HUDEP-2 (cell line): ENCODE measurements around the gene DNA2.

Experiments
- DNase-seq, 76 experiments: peaks; one replicate each; lab custom pipeline; 2025; ENCODE audit not compliant: unreplicated experiment in 76 of 76; lab: John Stamatoyannopoulos, UW

The DNA2 gene

DNA sequence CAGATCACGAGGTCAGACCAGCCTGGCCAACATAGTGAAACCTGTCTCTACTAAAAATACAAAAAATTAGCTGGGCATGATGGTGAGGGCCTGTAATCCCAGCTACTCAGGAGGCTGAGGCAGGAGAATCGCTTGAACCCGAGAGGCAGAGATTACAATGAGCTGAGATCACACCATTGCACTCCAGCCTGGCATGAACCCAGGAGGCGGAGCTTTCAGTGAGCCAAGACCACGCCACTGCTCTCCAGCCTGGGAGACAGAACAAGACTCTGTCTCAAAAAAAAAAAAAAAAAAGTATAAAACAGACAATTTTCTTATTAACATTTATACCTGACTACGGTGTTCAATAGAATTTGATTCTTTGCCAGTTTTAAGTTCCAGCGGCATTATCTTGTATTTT, 22.1 kb downstream of the DNA2 start:
- DNase-seq, result peak in 40 of 76 experiments; percentile 1 to 47 (median 17)

DNA sequence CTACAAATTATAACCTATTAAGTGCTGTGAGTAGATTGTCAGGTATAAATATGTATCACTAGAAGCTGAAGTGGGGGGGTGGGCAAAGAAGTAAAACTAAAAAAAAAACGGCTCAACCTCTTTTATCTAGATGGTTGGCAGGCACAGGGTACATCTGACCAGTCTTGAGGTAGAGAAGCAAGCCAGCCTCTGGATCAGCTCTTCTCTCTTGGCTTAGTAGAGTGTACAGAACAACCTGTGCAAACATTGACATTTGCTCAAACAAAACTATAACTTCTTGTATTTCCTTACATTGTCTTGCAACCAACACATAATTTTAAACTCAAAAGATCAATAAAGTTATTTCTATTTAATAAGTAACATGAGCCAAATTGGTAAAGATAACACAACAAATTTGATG, 25.6 kb downstream of the DNA2 start:
- DNase-seq, result no peak

DNA sequence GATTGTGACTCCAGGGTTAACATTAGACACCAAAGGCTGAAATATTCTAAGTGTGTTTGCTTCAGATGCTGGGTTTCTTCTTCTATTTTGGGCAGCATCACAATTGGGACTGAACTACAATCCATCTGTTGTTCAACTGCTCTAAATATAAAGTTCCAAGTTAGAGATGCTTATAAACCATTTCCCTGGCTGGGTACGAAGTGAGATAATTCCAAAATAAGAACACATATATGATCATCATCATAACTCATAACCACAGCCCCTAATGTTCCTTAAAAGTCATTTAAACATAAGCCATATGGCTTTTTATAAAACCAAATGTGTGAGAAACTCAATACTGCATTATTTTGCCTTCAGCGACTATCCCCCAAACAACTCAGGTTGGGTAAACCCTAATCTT, 28.8 kb downstream of the DNA2 start:
- no peak for DNase-seq

DNA sequence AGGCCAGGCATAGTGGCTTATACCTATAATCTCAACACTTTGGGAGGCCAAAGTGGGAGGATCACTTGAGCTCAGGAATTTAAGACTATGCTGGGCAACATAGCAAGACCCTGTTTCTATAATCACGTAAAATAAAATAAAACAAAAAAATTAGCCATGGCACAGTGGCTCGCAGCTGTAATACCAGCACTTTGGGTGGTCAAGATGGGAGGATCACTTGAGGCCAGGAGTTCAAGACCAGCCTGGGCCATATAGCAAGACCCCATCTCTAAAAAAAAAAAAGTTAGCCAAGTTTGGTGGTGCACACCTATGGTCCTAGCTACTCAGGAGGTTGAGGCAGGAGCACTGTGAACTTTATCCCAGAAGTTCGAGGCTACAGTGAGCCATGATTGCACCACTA, 30.9 kb downstream of the DNA2 start:
- DNase-seq, result no peak

DNA sequence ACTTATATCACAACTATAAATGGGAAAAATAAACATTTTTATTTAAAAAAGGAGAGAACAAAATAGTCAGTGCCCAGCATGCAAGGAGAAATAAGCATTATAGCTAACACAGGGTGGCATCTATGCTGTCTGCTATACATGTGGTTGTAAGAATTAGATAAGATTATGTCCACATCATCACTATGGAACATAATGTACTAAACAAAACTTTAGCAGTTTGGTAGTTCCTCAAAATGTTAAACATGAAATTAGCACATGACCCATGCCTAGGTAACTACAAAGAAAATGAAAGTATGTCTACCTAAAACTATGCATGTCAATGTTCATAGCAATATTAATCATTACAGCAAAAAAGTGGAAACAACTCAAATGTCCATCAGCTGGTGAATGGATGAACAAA, 36.0 kb downstream of the DNA2 start:
- DNase-seq, result peak in 10 of 76 experiments; percentile 1 to 46 (median 14)

DNA sequence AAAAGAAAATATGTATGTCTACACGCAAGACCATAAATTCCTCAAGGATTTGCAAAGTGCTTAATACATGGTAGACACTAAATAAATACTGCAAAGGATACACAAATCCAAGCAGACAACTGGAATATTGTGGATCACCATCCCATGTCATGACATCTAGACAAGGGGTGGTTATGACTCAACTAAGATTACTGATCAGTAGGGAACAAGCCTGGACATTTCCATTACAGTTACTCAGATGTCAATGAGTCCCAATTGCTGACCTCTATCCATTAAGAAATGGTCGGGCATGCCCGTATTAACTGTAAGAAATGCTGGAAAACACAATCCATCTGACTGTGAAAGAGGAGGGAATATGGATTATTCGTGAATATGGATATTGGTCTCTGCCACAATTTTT, 37.1 kb downstream of the DNA2 start:
- no peak for DNase-seq

DNA sequence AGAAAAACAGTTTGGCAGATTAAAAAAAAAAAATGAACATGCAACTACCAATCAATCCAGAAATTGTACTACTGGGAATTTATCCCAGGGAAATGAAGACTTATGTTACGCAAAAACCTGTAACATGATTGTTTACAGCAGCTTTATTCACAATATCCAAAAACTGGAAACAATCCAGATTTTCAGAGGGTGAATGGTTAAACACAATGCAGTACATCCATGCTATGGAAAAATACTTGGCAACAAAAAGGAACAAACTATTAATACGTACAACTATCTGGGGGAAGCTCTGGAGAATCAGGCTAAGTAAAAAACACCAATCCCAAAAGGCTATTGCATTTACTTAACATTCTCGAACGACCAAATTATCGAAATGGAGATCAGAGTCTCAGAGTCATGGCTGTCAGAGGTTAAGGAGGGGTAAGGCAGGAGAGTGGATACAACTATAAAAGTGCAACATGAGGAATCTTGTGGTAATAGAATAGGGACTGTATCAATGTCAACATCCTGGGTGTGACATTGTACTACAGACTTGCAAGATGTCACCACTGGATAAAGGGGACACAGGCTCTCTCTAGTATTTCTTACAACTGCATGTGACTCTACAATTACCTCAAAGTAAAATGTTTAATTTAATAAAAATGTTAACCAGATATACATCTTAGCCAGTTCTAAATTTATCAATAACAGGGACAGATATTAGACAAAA, 43.2 kb downstream of the DNA2 start:
- DNase-seq, result peak in 1 of 76 experiments; percentile 9

DNA sequence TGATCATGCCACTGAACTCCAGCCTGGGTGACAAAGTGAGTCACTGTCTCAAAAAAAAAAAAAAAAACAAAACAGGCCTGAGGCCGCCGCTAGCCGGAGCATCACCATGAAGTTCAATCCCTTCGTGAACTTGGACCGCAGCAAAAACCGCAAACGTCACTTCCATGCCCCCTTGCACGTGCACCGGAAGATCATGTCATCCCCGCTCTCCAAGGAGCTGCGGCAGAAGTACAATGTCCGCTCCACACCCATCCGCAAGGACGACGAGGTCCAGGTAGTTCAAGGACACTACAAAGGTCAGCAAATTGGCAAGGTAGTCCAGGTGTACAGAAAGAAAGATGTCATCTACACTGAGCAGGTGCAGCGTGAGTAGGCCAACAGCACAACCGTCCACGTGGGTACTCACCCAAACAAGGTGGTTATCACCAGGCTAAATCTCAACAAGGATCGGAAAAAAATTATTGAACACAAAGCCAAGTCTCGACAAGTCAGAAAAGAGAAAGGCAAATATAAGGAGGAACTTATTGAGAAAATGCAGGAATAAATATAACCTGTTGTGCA, 47.2 kb downstream of the DNA2 start:
- no peak for DNase-seq

DNA sequence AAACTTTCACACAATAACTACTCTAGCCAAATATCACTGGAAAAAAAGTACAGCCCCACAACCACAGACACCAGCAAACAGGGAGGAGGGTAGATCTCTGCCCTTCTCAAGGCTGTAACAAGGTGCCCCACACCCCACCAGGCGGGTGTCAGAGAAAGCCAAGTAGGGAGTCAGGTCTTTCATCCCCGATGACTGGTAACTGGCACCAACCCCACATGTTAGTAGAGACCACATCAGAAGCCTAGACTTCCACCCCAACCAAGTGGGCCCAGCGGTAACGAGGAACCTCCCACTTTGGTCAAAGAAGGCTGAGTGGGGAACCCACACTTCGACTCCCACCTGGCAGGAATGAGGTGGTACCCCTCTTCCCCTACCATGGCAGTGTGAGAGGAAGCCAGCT, 48.3 kb downstream of the DNA2 start:
- DNase-seq, result no peak

DNA sequence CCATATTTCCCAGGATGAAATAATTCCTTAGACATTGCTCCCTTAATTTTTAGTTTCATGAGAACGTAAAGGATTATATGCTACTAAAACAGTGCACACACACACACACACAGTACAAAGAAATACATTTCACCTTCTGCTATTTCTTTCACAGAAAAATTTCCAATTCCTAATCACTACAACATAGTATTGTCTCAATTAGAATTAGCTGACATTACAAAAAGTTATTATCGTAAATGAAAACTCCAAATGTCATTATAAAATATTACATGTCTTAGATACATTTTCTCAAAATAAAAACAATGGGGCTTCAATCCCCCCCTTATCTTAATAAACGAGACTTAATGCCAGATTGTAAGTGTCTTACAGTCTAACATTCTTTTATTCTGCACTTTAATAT, 52.4 kb downstream of the DNA2 start:
- no peak for DNase-seq

DNA sequence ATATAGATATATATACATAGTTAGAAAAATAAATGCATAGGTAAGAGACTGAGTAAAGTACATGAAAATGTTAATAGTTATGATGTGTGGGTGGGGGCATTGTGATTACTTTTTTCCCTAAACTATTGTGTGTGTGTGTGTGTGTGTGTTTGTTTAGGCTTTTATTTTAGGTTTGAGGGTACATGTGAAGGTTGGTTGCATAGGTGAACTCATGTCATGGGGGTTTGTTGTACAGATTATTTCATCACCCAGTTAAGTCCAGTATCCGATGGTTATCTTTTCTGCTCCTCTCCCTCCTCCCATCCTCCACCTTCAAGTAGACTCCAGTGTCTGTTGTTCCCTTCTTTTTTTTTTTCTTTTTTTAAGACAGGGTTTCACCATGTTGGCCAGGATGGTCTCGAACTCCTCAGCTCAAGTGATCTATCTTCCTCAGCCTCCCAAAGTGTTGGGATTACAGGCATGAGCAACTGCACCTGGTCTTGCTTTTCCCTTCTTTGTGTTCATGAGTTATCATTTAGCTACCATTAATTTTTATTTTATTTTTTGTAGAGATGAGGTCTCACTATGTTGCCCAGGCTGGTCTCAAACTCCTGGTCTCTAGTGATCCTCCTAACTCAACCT, 62.8 kb downstream of the DNA2 start:
- no peak for DNase-seq

DNA sequence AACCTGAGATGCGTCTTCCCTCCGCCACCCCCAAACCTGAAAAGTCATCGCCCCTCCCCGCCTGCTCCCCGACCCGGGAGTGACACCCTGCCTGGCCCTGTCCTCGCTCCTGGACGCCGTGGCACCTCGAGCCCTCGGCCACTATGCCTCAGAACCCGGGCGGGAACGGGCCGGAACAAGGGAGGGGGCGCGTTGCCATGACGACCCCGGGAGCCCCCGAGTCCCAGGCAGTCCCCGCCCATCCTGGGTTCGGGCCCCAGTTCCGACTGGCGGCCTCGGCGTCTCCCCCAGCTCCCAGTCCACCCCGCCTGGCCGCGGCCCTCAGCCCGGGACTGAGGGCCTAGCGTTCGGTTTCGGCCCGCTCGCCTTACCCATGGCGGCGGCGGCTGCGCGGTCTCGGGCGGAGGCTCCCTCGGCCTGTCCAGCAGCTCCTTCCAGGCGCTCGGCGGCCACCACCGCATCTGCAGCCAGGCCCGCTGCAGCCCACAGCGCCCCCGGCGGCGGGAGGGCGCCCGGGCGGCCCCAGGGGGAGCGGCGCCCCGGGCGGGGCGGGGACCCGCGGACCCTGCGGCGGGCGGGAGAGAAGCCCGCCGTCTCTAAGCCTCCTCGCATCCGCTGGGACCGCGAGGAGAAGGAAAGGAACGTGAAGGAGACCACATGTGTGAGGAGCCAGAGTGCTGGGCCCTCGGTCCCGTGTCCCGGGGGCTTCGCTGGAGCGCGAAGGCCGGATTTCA, 64.8 kb downstream of the DNA2 start, which contains the start of gene RUFY2:
TSS of gene RUFY2 (minus strand) at position 463 of the 734 bp plus-strand sequence. CDS start at position 375, 88 bp downstream.
- peak in 71 of 76 experiments; percentile 1 to 83 (median 55) for DNase-seq

DNA sequence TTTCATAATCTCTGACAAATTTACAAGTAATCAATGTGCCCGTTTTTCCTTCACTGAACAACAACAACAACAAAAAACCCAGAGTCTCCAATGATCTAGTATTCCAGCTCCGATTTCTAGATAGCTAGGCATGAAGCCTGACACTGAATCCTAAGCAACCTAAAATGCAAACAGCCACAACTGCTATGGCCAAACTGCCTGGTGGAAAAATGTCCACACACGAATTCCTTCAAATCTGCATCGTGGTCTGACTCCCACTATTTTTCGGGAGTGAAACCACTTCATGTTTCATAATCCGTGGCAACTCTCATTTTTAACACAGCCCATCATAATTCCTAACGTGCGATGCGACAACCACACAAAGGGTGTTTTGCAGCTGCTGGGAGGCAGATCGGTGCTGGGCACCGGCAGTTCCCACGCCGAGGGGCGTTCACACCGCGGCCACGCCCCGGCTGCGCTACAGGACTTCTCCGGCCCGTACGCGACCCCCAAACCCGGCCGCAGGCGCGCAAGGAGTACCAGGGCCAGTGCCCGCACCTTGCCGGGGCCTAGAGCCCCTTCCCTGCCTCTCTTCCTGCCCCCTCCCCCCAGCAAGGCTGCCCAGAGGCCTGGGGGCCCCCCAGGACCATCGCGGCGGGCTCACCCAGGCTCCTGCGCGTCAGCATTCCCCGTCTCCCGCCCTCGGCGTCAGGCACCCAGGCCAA, 65.5 kb downstream of the DNA2 start:
- peak in 41 of 76 experiments; percentile 2 to 46 (median 19) for DNase-seq

DNA sequence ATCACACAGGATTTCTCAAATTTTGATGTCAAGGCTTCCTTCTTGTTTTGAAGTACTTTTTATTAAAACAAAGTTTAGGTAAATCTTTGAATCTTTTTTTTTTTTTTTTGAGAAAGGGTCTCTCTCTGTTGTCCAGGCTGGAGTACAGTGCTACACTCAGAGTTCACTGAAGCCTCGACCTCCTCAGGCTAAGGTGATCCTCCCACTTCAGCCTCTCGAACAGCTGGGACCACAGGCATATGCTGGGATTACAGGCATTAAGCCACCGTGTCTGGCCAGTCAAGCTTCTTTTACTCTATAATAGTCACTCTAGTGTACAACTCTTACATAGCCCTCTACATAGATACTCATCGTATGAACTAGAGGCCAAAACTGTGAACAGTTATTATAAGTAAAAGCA, 68.1 kb downstream of the DNA2 start:
- DNase-seq, result no peak

DNA sequence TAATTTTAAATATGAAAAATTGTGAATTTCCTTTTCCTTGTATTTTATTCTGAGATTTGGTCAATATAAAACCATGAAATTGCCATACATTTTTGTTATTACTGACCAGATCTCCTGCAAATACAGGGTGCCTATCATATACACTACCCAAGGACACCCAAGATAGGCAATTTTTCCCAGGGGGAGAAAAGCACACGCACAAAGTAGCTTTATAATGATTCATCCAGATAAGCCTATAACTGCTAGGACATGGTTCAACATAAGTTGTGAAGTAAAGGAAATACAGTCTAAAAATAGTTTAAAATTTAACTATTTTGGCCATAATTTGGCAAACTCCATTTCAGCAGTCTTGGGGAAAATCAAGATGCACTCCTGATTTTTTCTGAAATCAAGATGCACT, 69.5 kb downstream of the DNA2 start:
- DNase-seq, result no peak

DNA sequence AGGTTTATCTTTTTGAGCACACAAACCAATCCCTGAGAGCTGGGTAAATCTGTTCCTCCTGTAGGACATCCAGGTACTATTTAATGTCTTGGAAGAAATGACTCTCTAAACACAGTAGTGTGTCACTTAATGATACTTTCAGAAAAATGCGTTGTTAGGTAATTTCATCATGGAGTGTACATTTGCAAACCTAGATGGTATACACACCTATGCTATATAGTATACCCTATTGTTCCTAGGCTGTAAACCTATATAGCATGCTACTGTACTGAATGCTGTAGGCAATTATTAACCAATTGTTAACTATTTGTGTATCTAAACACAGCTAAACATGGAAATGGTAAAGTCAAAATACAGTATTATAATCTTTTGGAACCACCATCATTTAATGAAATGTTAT, 74.8 kb downstream of the DNA2 start:
- no peak for DNase-seq

DNA sequence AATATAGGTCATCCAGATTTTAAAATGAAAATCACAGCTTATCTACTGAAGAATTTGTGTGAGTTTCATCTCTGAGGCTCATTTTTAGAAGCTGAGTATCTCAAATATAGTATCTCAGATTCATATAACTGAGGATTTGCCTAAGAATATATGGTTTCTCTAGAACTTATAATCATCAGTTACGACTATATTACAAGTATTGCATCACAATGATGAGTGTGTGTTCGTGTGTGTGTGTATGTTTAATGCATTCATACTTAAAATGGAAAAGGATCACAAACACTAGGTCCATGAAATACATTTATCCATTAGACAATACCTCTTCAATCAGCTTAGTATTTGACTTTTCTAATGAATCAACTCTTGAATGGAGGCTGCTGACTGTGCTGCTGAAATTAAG, 86.0 kb downstream of the DNA2 start:
- no peak for DNase-seq

DNA sequence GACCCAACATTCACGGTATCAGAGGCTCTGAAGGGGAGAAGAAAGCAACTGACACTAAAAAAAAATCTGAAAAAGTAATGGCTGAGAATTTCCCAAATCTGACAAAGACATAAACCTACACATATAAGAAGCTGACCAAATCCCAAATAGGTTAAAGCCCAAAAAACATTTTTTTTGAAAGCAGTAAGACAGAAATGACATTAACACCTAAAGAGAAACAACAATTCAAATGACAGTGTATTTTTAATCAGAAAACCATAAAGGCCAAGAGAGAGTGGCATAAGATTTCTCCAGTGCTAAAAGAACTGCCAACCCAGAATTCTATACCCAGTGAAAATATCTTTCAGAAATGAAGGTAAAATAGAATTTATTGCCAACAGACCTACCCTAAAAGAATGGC, 100.2 kb downstream of the DNA2 start:
- no peak for DNase-seq

DNA sequence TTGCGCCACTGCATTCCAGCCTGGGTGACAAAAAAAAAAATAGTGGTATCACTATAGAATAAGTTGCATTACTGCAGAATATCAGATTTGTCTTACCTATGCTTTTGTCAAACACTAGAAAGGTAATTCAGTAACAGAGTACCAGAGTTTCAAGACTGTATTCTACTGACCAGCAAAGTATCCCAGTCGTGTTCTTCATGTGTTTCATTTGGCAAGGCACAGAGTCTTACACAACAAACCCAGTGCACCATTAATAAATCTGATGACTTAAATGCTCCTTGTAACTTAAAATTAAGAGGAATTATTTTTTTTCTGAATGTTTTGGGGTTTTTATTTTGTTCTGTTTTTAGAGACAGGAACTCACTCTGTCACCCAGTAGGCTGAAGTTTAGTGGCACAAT, 104.7 kb downstream of the DNA2 start:
- DNase-seq, result no peak

DNA sequence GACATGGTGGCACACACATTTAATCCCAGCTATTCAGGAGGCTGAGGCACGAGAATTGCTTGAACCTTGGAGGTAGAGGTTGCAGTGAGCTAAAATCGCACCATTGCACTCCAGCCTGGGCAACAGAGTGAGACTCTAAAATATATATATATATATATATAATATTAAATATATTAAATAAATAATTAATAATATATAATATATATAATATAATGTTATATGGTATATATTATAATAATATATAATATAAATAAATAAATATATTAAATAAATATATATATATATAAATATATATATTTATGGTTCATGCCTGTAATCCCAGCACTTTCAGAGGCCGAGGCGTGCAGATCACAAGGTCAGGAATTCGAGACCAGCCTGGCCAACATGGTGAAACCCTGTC, 105.2 kb downstream of the DNA2 start:
- DNase-seq, result no peak

DNA sequence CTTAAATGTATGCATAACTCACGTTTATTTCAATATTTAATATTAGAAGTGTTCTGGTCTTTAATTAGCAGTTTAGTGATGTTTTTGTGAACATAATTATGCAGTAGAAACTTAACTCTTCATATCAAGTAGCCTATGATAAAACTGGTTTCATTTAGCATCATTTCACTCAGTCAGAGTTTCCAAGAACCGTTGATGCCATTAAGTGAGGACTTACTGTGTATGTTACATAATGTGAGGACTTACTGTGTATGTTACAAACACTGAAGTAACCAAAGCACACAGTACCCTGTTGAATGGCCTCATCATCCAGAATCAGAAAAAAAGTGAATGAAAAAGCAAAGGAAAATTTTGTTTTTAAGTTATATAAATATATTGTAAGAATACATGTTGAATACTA, 106.2 kb downstream of the DNA2 start:
- DNase-seq, result no peak
